Peyer's patch (tissue), 4 donors: ENCODE data around the gene MAP2K5.

ENCODE experiments used
- CTCF ChIP-seq, 6 experiments: fragments of 450-650 bp in 4 of 6; fragments of 200-600 bp in 2 of 6; sonication (generic) in 1 of 6; IDR thresholded peaks; one replicate each; pipeline ENCODE4 v1.5.1; 2017 to 2019; ENCODE audit warnings: antibody characterized with exemption in 6 of 6, mild to moderate bottlenecking in 3 of 6, moderate library complexity in 1 of 6
- POLR2A ChIP-seq, 2 donors: fragments of 450-650 bp; IDR thresholded peaks; one replicate each; pipeline ENCODE4 v1.5.1; 2017; ENCODE audit warnings: antibody characterized with exemption in 2 of 2, mild to moderate bottlenecking in 2 of 2, moderate library complexity in 2 of 2

GRCh38 chr15:67592245-67592644, 49.7 kb downstream of the MAP2K5 start:
- TF ChIP-seq CTCF (IDR thresholded peaks at IDR 0.05) (no peak), POLR2A (IDR thresholded peaks at IDR 0.05) (no peak)
